ENCODE data around the gene MACROH2A1.

MACROH2A1 gene

GRCh38 chr5:135329066-135329912, 69.7 kb downstream of the MACROH2A1 start:
- no peak for DNase-seq

DNA sequence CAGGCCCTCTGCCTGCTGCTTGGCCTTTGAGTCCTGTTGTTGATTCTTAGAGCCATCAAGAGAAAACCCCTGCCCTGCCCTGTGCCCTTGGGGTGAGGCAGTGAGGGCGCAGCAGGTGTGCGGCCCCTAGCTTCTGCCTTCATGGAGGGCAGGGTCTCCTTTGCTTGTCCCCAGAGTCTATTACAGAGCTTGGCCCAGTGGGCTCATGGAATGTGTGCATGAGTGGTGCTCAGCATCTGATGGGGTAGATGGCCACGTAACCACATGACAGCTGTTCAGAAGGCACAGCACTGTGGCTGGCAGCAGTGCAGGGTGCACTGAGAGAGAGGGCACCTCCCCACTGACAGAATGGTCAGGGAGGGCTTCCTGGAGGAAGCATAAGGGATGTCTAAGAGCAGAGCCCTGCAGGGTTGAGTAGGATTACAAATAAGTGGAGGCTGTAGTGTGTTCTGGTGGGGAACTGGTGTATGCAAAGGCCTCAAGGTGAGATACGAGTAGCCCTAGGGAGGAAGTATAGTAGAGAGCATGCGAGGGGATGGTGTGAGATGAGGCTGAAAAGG, 70.8 kb downstream of the MACROH2A1 start:
- no peak for DNase-seq

- DNase-seq: no peak
These were observed 71.5 kb downstream of the MACROH2A1 start for GRCh38 chr5:135327429-135328127.

- DNase-seq: no peak
These were observed 72.5 kb downstream of the MACROH2A1 start for GRCh38 chr5:135326296-135327254.

DNA sequence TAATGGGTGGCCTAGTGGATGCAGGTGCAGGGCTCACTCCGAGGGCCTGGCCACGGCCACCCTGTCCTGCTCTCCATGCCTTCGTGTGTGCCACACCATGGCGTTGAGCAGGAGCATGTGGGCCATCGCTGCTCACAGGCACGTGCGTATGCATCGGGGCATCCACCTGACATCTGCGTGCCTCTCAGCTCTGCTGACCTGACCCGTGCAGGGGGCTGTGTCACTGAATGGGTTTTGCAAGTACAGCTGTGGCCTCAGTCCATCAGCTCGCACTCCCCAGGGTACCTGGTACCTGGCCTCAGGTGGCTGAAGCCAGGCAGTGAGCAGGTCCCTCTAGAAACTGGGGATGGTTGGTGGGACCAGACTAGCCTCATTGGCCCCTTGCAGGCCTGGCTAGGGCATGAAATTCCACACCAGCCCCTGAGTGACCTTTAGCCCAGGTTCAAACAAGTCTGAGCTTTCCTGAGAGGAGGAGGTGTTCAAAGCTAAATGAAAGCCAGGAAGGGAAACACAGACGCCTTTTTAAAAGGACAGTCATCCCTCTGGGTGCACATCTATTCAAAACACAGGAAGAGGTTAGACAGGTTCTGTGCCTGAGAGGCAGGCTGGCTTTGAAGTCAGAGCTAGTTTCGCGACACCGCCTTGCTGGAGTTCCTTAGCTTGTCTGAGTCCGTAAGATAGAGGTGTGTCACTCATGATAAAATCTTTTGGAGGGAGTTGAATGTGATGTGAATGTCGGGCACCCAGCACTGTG, 74.0 kb downstream of the MACROH2A1 start:
- peak; percentile 92 for DNase-seq

DNA sequence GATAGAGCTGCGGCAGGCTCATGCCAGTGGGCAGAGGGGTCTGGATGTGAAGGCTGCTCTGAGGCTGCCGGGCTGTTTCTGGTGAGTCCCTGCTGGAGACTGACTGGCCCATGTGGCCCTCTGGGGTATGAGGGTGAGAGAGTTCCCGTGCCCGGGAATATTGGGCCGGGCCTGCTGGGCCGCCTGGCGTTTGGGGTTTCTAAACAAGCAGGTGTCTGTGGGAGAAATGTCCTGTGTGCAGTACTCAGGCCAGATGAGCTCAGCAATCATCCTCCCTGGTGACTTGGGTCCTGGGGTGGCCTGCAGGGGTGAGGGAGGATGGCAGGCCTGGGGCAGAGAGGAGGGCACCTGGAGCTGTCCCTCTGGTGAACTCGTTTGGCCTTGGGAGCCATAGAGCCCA, 74.9 kb downstream of the MACROH2A1 start:
- DNase-seq: peak; percentile 51

DNA sequence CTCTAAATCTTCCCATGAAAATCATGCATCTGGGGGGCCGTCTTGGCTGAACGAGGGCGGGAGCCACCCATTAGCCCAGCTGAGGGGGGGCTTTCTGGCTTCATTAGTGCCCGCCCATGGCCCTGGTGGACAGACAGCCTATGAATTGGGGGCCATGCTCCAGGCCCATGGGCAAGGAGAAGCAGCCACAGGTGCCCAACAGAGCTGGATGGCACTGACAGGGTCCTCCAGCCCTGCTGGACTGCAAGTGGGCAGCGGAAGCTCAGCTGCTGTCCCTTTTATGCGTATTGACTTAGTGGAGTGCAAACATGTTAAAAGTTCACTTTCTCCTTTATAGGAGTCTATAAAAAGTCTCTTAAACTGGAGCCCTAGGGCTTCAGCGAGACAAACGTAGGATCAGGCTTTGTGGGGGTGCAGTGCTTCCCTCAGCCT, 75.3 kb downstream of the MACROH2A1 start:
- peak; percentile 38 for DNase-seq

DNA sequence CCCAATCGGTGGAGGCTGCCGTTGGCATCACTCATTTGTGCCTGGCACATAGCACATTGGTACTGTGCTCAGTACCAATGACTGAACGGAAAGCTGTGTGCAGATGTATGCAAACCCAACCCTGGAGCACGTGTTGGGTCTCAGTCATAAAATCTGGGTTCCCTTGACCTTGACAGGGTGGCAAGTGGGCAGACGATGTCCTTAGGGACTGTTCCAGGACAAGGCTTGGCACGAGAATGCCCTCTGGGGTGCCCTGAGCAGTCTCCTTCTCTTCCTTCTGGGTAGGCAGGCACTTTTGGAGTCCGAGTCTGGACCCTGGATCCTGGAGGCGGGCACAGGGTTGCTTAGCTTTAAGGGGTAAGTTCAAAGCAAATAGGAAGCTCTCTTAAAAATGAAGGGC, 75.8 kb downstream of the MACROH2A1 start:
- peak; percentile 11 for DNase-seq

GRCh38 chr5:135322744-135323143, 76.3 kb downstream of the MACROH2A1 start:
- no peak for DNase-seq

DNA sequence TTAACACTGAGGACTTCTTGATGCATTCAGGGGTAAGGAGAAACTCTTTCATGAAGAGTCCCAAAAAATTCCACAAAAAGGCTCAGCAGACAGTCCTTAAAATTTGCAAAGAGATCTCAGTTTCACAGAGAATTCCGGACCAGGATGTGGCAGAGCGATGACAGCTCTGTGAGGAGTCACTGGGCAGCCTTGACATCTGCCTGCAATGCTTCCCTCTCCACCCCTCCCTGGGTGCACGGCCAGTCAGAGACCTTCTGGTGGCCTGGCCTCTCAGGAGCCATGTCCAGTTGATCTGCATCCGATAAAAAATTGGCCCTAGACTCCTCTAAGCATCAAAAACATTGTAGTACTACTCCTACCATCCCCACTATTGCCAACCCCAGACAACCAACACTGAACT, 76.8 kb downstream of the MACROH2A1 start:
- DNase-seq: peak; percentile 29

DNA sequence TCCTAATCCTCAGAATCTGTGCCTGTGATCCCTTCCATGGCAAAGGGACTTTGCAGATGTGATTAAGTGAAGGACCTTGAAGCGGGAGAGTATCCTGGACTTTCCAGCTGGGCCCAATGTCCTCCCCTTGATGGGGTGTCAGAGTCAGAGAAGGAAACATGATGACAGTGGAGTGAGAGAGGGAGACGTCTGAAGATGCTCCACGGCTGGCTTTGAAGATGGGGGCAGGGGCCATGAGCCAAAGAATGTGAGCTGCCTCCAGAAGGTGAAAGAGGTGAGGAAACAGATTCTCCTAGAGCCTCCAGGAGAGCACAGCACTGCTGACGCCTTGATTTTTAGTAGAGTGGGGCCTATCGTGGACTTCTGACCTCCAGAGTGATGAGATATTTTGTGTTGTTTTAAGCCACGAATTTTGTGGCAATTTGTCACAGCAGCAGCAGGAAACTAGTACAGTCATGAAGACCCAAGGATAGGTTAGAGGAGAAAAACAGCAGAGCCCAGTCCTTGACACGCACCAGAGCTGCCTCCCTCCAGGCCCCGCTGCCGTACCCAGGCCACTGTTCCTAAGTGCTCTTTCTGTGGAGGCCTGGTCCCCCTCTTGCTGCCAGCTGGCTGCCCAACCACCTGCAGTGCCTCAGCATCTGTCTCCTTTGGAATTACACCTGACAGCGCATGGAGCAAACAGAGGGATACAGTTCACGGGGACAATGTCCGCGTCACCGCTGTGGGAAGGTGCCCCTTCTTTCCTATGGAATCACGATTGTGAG, 78.1 kb downstream of the MACROH2A1 start:
- peak; percentile 26 for DNase-seq

- DNase-seq: peak; percentile 57
These were observed 79.0 kb downstream of the MACROH2A1 start for GRCh38 chr5:135319928-135320606.

GRCh38 chr5:135319458-135319857, 79.6 kb downstream of the MACROH2A1 start:
- peak; percentile 25 for DNase-seq

DNA sequence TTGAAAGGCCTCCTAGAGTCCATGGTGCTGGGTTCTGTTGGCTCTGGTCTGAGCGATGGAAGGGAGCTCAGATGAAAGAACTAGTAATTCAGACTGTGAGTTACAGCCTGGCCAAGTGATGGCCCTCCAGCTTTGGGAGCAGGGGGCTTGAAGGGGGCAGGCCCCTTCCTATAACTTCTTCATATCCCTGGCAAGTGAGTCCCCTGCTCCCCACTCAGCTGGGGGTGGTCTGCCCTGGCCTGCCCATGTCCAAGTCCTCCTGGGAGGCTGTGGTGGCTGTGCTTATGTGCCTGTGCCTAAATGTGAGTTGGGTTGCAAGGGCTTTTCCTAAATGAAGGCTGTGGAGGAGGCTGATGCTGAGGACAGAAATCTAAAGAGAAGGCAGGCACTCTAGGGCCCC, 80.1 kb downstream of the MACROH2A1 start:
- peak; percentile 43 for DNase-seq

DNA sequence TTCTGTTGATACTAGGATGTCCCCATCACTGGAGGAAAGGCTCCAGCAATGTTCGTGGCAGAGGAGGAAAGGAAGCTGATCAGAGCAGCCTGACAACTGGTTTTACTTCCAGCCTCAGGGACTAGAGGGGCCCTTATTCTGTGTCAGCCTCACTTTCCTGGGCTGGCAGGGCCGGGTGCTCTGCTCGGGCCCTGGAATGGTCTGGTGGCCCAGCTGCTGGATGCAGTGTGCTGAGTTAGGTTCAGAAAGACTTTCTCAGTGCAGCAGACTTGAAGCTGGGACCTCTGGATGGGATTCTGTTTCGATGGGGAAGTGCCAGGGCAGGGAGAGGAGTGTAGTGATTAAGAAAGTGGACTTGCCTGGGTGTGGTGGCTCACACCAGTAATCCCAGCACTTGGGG, 81.0 kb downstream of the MACROH2A1 start:
- peak; percentile 40 for DNase-seq

DNA sequence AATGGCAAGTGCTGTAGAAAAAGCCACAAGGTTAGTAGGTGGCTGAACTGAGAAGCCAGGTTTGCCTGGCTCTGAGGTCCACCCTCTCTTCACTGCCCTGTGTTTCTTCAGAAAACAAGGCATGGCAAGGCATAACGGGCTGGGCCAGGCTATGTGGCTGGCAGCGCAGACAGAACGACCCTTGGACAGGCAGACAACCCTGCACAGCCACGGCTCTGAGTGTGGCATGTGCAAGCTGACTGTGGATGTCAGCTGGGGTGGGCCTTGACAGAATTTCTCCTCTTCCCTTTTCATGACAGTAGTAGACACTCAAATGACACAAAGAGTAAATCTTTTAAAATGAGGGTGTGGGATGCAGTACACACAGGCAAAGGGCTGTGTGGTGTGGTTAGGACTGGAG, 81.7 kb downstream of the MACROH2A1 start:
- peak; percentile 25 for DNase-seq

- DNase-seq: no peak
These were observed 83.6 kb downstream of the MACROH2A1 start for GRCh38 chr5:135315386-135315785.

GRCh38 chr5:135313946-135314345, 85.1 kb downstream of the MACROH2A1 start:
- peak; percentile 37 for DNase-seq

GRCh38 chr5:135313405-135313804, 85.6 kb downstream of the MACROH2A1 start:
- no peak for DNase-seq

DNA sequence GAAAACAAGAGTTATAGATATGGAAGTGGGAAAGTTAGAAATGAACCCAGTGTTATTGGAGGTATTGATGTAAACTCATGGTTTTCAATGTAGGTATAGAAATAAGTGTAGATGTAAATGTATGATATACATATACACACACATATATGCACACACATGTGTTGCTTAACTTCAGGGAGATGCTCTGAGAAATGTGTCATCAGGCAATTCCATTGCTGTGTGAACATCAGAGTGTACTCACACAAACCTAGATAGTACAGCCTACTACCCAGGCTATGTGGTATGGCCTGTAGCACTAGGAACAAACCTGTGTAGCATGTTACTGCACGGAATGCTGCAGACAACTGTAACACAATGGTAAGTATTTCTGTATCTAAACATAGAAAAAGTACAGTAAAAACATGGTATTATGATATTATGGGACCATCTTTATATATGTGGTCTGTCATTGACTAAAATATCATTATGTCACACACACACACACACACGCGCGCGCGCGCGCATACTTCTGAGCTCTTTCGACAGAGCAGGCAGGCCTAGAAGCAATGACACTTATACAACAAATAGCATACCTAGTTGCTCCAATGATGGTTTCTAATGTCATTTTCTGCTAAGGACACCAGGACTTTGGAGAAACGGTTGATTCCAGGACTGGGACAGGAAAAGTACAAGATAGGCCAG, 86.6 kb downstream of the MACROH2A1 start:
- DNase-seq: no peak

All from islet precursor cell (in vitro differentiated cells).